Subcutaneous preadipocyte (primary cell): ENCODE measurements around the gene GALNT5. TPM values are rescaled to one million over a fixed set of nuclear protein-coding genes. Genes with fewer than 3 reads are reported as not detected.

Experiments used
- total RNA-seq: library from RNA; depleted of rRNA; stranded (reverse); fragments of >200 nt; gene quantifications from 2 replicates; pipeline ENCODE4 v1.2.3, GENCODE V29; 2012

Gene GALNT5, protein sequence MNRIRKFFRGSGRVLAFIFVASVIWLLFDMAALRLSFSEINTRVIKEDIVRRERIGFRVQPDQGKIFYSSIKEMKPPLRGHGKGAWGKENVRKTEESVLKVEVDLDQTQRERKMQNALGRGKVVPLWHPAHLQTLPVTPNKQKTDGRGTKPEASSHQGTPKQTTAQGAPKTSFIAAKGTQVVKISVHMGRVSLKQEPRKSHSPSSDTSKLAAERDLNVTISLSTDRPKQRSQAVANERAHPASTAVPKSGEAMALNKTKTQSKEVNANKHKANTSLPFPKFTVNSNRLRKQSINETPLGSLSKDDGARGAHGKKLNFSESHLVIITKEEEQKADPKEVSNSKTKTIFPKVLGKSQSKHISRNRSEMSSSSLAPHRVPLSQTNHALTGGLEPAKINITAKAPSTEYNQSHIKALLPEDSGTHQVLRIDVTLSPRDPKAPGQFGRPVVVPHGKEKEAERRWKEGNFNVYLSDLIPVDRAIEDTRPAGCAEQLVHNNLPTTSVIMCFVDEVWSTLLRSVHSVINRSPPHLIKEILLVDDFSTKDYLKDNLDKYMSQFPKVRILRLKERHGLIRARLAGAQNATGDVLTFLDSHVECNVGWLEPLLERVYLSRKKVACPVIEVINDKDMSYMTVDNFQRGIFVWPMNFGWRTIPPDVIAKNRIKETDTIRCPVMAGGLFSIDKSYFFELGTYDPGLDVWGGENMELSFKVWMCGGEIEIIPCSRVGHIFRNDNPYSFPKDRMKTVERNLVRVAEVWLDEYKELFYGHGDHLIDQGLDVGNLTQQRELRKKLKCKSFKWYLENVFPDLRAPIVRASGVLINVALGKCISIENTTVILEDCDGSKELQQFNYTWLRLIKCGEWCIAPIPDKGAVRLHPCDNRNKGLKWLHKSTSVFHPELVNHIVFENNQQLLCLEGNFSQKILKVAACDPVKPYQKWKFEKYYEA
- total RNA-seq, result 1.8 TPM in 2 replicates

DNA sequence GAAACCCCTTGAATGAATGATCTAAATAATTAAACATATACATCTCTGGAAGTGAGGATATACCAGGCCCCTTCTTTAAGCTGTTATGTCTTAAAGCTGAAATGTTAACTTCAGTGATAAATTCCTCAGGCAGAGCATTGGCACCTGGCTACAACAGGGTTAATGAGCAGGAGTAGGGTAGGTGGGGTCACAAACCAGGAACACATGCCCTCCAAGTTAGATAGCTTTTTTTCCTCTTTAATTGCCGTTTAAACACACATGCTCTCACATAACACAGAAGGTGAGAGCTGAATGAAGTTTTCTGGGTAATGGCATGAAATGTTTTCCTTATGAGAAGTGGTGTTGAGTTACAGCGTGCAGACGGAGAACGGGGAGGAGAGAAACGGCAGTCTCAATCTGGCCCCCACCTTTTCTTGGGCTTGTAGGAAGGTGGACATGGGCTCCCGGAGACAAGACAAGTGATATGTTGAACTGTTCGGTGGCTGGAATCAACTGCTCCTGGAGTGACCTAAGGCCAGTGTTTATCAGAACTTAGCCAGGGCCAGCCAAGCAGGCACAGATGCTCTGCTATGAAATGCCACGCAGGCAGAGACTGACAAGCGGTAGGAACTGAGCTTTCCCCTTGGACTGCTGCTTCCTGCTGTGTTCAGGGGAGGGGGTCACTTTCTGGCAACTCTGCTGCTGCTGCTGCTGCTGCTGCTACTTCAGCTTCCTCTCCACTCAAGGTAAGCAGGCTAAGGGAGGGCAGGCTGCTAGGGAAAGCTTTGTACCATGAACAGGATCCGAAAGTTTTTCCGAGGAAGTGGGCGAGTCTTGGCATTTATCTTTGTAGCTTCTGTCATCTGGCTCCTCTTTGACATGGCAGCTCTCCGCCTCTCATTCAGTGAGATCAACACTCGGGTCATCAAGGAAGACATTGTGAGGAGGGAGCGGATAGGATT is at the start of gene GALNT5:
GALNT5 (plus strand) TSS at position 394 of the 941 bp plus-strand sequence; CDS start at position 772, 378 bp downstream.

DNA sequence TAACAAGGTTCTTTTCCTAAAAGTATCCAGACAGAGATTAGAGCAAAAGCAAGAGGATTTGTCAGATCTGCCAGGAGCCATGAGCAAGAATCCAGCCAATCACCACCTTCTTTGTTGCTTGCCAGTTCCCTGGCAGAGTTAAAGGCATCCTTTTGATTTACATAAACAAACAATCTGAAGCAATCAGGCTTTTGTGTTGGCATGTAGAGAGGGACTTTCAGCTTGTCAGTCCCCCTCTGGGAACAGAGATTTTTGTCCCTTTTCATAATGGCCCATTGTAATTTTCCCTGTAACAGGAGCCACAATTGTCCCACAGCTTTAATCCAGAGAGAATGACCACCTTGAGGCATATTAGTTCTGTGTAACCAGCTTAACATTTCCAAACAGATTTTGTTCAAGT is 68.3 kb downstream of the GALNT5 start, which contains the start of gene ERMN:
ERMN (minus strand) TSS at position 39 of the 400 bp plus-strand sequence. CDS start 182 bp downstream, outside the sequence.

Other genes with a start within 250 kb of the GALNT5 start
- not detected in 2 replicates for gene ERMN, start 68.1 kb downstream of the GALNT5 start, total RNA-seq
- not detected in 2 replicates for gene CYTIP, start 186.4 kb downstream of the GALNT5 start, total RNA-seq